ENCODE data around the gene KCNH8.

Gene KCNH8

DNA sequence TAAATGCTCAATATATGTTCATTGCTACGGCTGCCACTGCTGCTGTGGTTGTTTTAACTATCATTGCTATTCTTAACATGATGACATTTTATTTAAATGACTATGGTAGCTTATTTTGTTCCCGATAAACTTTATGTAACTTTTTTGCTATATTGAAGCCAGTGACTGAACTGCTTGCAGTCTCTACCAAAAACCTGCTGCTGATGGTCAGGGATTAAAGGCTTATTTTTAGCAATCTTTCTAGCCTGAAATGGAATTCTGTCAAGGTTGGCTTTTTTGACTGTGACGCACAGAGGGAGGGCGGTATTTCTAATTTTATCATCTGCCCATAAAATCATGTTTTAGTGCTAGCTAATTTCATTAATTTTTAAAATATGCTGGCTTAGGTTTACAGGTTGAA lies 271.8 kb downstream of the KCNH8 start:
- Histone ChIP-seq H3K9ac (ENCODE audit: low read length) (no peak overlapping the region), H3K27ac (ENCODE audit: low read depth, low read length) (no peak overlapping the region)

DNA sequence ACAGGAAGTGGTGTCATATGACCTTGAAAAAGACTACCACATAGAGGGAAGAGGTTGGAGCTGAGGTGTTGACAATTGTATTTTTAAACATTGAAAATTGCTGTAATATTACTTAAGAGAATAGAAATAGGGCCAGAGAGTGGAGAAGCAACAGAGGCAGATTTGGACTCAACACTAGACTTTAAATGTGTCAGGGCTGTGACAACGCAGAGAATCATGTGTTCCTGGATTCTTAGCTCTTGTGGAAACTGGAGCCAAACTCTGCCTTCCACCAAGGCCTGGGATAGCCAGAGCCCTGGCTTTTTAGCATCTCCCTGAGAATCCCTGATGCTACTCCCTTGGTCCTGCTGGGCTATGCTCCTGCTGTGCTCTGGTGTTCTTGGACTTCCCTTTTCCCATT lies 277.5 kb downstream of the KCNH8 start:
- Histone ChIP-seq H3K9ac (ENCODE audit: low read length) (no peak overlapping the region), H3K27ac (ENCODE audit: low read depth, low read length) (no peak overlapping the region), H3K4me1 (ENCODE audit: control insufficient read depth, insufficient read depth, low read length) (no peaks in the 10 kb centered on the region), H3K36me3 (ENCODE audit: control insufficient read depth, insufficient read depth, low read length) (no peaks in the 10 kb centered on the region), H3K4me3 (ENCODE audit: low read length) (no peak overlapping the region), H3K27me3 (ENCODE audit: control insufficient read depth, insufficient read depth, low read length) (no peaks in the 10 kb centered on the region)

More for the DNA sequence above, 271.8 kb downstream of the KCNH8 start:
- no peaks in the 10 kb centered on the region for H3K27me3 ChIP-seq (ENCODE audit: control insufficient read depth, insufficient read depth, low read length)
- H3K4me1 ChIP-seq (ENCODE audit: control insufficient read depth, insufficient read depth, low read length) = no peaks in the 10 kb centered on the region
- no peak overlapping the region for H3K4me3 ChIP-seq (ENCODE audit: low read length)
- H3K36me3 ChIP-seq (ENCODE audit: control insufficient read depth, insufficient read depth, low read length) = no peaks in the 10 kb centered on the region

DNA sequence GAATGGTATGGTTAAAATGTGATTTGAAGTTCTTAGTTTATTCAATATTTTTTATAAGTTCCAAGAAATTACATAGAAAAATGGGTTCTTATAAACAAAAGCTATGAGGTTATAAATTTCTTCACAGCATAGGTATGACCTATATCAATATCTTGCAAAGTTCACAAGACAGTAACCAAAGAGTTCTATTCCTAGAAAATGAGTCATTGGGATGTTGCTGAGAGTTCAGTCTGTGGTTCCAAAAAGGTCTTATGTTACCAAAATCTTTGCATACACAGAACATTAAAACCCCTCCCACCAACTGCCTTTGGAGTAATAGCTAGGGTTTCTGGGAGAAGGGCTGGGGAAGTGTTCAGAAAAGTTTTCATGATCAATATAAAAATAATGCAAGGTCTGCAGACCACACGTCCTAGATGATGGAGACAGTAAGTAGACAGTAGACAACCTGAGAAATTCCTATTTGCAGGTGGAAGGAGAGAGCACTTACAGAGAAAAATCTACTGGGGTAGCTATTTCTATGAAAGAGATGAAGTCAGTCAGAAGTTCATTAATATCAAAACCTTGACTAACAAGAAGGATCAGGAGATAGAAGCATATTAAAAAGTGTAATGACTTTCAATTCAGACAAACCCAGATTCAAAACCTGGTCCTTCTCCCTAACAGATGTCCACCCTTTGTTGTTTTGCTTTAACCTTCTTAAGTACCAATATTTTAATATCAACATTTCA lies 279.3 kb downstream of the KCNH8 start:
- Histone ChIP-seq H3K27ac (ENCODE audit: low read depth, low read length) (no peak overlapping the region), H3K27me3 (ENCODE audit: control insufficient read depth, insufficient read depth, low read length) (no peaks in the 10 kb centered on the region), H3K36me3 (ENCODE audit: control insufficient read depth, insufficient read depth, low read length) (no peaks in the 10 kb centered on the region), H3K9ac (ENCODE audit: low read length) (no peak overlapping the region), H3K4me3 (ENCODE audit: low read length) (no peak overlapping the region), H3K4me1 (ENCODE audit: control insufficient read depth, insufficient read depth, low read length) (no peaks in the 10 kb centered on the region)

DNA sequence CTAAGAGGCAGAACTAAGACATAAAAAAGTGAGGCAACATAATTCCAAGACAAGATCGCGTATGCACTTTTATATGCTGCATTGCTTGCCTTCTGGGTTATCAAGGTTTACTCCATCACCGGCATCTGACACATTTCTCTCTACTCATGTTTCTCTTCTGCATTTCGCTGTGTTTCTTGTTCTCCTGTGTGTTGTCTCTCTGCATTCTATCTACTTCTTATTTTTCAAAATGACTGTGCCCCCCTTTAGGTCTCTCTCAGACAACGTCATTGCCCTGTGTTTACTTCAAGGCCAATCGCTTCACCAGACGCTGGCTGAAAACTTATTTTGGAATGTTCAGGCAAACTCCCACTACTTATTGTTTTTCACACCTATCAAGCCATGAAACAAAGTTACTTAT lies 280.4 kb downstream of the KCNH8 start:
- no peaks in the 10 kb centered on the region for H3K36me3 ChIP-seq (ENCODE audit: control insufficient read depth, insufficient read depth, low read length)
- no peak overlapping the region for H3K27ac ChIP-seq (ENCODE audit: low read depth, low read length)
- H3K4me3 ChIP-seq (ENCODE audit: low read length) = no peak overlapping the region
- no peaks in the 10 kb centered on the region for H3K27me3 ChIP-seq (ENCODE audit: control insufficient read depth, insufficient read depth, low read length)
- H3K9ac ChIP-seq (ENCODE audit: low read length) = no peak overlapping the region
- H3K4me1 ChIP-seq (ENCODE audit: control insufficient read depth, insufficient read depth, low read length) = no peaks in the 10 kb centered on the region

DNA sequence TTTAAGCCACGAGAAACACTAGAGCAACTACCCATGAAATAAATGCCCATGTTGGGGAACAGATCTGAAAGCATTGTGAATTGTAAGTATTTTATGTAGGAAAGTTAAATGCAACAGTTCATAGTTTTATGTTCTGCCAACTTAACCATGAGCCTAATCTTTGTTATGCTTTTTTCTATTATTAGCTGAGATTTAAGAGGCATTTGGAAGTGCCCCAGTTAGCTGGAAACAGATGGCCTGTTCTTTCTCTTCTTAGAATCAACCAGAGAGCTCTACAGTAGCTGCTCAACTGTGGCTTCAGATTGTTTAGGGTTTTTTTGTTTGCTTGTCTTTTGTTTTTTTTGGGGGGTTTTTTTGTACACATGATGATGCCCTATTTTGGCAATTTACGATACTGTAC lies 284.4 kb downstream of the KCNH8 start:
- Histone ChIP-seq H3K36me3 (ENCODE audit: control insufficient read depth, insufficient read depth, low read length) (no peaks in the 10 kb centered on the region), H3K27ac (ENCODE audit: low read depth, low read length) (no peak overlapping the region), H3K4me3 (ENCODE audit: low read length) (no peak overlapping the region), H3K9ac (ENCODE audit: low read length) (no peak overlapping the region), H3K4me1 (ENCODE audit: control insufficient read depth, insufficient read depth, low read length) (no peaks in the 10 kb centered on the region), H3K27me3 (ENCODE audit: control insufficient read depth, insufficient read depth, low read length) (no peaks in the 10 kb centered on the region)

DNA sequence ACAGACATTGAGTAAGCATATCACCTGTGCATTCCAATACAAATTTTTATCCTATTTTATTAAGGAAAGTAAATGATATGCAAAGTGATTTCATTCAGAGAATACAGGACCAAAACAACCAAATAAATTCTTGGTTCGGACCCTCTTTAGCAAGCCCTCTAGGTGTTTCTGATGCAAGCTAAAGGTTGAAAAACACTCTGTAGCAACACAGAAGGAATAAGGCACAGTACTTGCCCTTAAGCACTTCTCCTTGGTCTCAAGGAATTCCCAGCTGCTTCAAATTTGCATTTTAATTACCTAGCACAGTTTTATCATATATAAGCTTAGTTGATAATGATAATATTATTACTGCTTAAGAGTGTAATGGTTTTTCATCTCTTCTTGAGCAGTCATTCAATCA lies 288.4 kb downstream of the KCNH8 start:
- H3K27me3 ChIP-seq (ENCODE audit: control insufficient read depth, insufficient read depth, low read length) = no peaks in the 10 kb centered on the region
- no peaks in the 10 kb centered on the region for H3K36me3 ChIP-seq (ENCODE audit: control insufficient read depth, insufficient read depth, low read length)
- no peaks in the 10 kb centered on the region for H3K4me1 ChIP-seq (ENCODE audit: control insufficient read depth, insufficient read depth, low read length)
- H3K4me3 ChIP-seq (ENCODE audit: low read length) = no peak overlapping the region
- H3K27ac ChIP-seq (ENCODE audit: low read depth, low read length) = no peak overlapping the region
- no peak overlapping the region for H3K9ac ChIP-seq (ENCODE audit: low read length)

DNA sequence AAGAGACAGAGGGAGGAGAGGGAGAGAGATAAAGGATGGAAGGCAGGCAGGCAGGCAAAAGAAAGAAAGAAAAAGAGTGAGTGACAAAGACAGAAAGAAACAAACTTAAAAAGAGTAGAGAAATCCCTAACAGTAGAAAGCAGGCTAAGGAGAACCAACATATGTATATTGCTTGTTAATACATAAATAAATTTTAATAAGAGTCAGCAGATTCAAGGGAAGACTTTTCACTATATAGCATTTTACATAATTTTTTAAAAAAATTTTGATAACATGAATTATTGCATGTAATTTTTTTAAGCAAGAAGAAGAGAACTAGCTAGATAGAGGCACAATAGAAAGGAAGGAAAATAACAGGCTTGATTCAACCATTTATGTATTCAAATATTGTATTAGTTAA lies 291.6 kb downstream of the KCNH8 start:
- Histone ChIP-seq H3K9ac (ENCODE audit: low read length) (no peak overlapping the region), H3K27me3 (ENCODE audit: control insufficient read depth, insufficient read depth, low read length) (no peaks in the 10 kb centered on the region), H3K36me3 (ENCODE audit: control insufficient read depth, insufficient read depth, low read length) (no peaks in the 10 kb centered on the region), H3K4me1 (ENCODE audit: control insufficient read depth, insufficient read depth, low read length) (no peaks in the 10 kb centered on the region), H3K4me3 (ENCODE audit: low read length) (no peak overlapping the region), H3K27ac (ENCODE audit: low read depth, low read length) (no peak overlapping the region)

DNA sequence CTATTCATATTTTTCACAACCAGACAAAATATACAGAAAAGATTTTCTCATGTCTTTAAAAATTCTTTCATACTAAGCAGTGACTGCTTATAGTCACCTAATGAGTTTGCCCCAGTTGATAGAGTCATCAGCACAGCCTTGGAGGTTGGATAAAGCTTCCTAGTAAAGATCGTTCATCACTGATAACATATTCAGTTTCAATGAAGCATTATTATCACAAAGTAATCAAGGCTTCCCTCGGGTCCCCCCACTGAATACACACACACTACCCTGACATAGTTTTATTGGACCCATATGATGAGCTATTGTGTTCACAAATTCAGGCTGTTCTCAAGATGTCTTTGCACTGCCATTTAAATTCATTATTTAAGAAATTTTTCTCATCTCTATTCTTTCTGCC lies 297.8 kb downstream of the KCNH8 start:
- Histone ChIP-seq H3K36me3 (ENCODE audit: control insufficient read depth, insufficient read depth, low read length) (no peaks in the 10 kb centered on the region), H3K27ac (ENCODE audit: low read depth, low read length) (no peak overlapping the region), H3K27me3 (ENCODE audit: control insufficient read depth, insufficient read depth, low read length) (no peaks in the 10 kb centered on the region), H3K4me1 (ENCODE audit: control insufficient read depth, insufficient read depth, low read length) (no peaks in the 10 kb centered on the region), H3K9ac (ENCODE audit: low read length) (no peak overlapping the region), H3K4me3 (ENCODE audit: low read length) (no peak overlapping the region)

DNA sequence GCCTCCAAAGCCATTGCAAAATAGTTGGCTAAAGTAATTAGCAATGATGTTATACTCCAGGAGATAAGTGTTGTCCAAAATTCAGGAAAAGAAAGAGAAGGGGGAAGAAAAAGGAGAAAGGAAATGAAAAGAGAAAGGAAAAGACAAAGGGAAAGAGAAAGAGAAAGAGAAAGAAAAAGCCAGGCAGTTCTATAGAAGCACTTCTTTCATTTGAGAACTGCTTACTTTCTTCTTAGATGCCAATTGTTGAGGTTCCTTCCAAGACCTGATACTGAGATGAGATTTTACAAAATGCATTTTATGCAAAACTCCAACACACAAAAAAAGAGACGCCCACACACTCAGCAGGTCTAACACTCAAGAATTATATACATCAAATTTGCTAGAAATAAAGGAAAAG lies 298.4 kb downstream of the KCNH8 start:
- Histone ChIP-seq H3K9ac (ENCODE audit: low read length) (no peak overlapping the region), H3K27ac (ENCODE audit: low read depth, low read length) (no peak overlapping the region), H3K4me3 (ENCODE audit: low read length) (no peak overlapping the region), H3K36me3 (ENCODE audit: control insufficient read depth, insufficient read depth, low read length) (no peaks in the 10 kb centered on the region), H3K27me3 (ENCODE audit: control insufficient read depth, insufficient read depth, low read length) (no peaks in the 10 kb centered on the region), H3K4me1 (ENCODE audit: control insufficient read depth, insufficient read depth, low read length) (no peaks in the 10 kb centered on the region)

DNA sequence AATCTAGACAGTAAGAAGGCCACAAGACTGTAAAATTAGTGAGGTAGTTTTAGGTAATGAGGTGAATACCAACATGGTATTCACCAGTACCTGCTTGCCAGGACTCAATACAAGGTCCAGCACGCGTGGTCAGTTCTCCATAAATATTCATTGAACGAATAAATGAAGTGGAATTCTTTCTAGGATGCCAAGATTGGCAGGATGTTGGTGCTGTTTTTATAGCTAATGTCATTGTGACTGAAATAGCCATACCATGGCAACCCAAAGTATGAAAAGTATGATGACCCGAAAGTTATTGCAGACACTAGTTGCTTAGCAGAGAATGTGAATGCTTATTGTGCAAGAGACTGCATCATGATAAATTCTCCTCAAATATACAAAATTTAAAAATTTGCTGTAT lies 307.2 kb downstream of the KCNH8 start:
- H3K4me1 ChIP-seq (ENCODE audit: control insufficient read depth, insufficient read depth, low read length) = no peaks in the 10 kb centered on the region
- H3K4me3 ChIP-seq (ENCODE audit: low read length) = no peak overlapping the region
- H3K9ac ChIP-seq (ENCODE audit: low read length) = no peak overlapping the region
- H3K36me3 ChIP-seq (ENCODE audit: control insufficient read depth, insufficient read depth, low read length) = no peaks in the 10 kb centered on the region
- no peaks in the 10 kb centered on the region for H3K27me3 ChIP-seq (ENCODE audit: control insufficient read depth, insufficient read depth, low read length)
- no peak overlapping the region for H3K27ac ChIP-seq (ENCODE audit: low read depth, low read length)

DNA sequence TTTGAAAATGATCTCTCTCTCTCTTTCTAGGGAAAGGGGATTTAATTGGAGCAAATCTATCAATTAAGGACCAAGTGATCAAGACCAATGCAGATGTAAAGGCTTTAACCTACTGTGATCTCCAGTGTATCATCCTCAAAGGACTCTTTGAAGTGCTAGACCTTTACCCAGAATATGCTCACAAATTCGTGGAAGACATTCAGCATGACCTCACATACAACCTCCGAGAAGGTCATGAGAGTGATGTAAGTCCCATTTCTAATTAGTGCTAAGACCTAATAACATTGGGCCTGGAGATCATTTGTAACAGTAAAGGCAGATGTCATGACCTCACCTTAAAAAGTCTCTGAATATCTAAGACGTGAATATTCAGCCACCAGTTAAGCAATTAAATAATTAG lies 308.4 kb downstream of the KCNH8 start:
- Histone ChIP-seq H3K27ac (ENCODE audit: low read depth, low read length) (no peak overlapping the region), H3K36me3 (ENCODE audit: control insufficient read depth, insufficient read depth, low read length) (no peaks in the 10 kb centered on the region), H3K4me1 (ENCODE audit: control insufficient read depth, insufficient read depth, low read length) (no peaks in the 10 kb centered on the region), H3K4me3 (ENCODE audit: low read length) (no peak overlapping the region), H3K9ac (ENCODE audit: low read length) (no peak overlapping the region), H3K27me3 (ENCODE audit: control insufficient read depth, insufficient read depth, low read length) (no peaks in the 10 kb centered on the region)

DNA sequence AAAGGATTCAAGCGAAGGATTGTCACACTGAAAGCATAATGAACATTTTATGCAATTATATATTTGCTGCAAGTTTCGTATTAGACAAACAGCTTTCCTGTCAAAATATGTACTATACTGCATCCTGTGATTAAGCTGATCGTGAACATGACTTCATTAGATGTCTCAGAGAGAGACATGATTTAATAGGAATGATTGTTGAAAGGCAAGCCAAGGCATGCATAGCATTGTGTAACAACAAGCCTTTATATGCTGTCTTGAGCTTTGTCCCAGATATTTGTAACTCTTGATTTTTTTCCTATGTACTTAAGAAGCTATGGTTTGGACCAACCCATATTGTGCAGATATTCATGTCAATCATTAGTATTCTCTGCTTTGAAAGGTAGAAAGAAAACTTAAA lies 309.1 kb downstream of the KCNH8 start:
- no peaks in the 10 kb centered on the region for H3K36me3 ChIP-seq (ENCODE audit: control insufficient read depth, insufficient read depth, low read length)
- no peak overlapping the region for H3K4me3 ChIP-seq (ENCODE audit: low read length)
- no peak overlapping the region for H3K9ac ChIP-seq (ENCODE audit: low read length)
- no peak overlapping the region for H3K27ac ChIP-seq (ENCODE audit: low read depth, low read length)
- no peaks in the 10 kb centered on the region for H3K27me3 ChIP-seq (ENCODE audit: control insufficient read depth, insufficient read depth, low read length)
- no peaks in the 10 kb centered on the region for H3K4me1 ChIP-seq (ENCODE audit: control insufficient read depth, insufficient read depth, low read length)

DNA sequence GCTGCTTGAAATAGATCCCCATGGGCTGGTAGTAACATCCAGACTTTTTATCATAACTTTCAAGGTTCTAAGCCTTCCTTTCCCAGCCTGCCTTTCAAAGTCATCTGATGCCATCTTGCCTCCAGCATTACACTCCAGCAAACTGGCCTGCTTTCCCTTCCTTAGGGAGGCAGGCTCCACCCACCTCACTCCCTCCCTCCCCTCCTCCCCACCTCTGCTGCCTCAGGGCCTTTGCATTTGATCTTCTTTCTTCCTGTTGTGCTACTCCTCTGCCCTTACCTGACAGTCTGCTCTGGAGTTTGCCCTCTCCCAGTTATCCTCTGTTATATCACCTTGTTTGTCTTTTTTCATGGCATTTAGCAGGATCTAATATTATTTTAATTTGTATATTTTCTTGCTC lies 319.5 kb downstream of the KCNH8 start:
- Histone ChIP-seq H3K27ac (ENCODE audit: low read depth, low read length) (no peak overlapping the region), H3K27me3 (ENCODE audit: control insufficient read depth, insufficient read depth, low read length) (no peaks in the 10 kb centered on the region), H3K4me1 (ENCODE audit: control insufficient read depth, insufficient read depth, low read length) (no peaks in the 10 kb centered on the region), H3K4me3 (ENCODE audit: low read length) (no peak overlapping the region), H3K9ac (ENCODE audit: low read length) (no peak overlapping the region), H3K36me3 (ENCODE audit: control insufficient read depth, insufficient read depth, low read length) (no peaks in the 10 kb centered on the region)

Data from rectal smooth muscle tissue (tissue), 1 donor.